ENCODE measurements around the gene KIF3A.

Gene KIF3A

DNA sequence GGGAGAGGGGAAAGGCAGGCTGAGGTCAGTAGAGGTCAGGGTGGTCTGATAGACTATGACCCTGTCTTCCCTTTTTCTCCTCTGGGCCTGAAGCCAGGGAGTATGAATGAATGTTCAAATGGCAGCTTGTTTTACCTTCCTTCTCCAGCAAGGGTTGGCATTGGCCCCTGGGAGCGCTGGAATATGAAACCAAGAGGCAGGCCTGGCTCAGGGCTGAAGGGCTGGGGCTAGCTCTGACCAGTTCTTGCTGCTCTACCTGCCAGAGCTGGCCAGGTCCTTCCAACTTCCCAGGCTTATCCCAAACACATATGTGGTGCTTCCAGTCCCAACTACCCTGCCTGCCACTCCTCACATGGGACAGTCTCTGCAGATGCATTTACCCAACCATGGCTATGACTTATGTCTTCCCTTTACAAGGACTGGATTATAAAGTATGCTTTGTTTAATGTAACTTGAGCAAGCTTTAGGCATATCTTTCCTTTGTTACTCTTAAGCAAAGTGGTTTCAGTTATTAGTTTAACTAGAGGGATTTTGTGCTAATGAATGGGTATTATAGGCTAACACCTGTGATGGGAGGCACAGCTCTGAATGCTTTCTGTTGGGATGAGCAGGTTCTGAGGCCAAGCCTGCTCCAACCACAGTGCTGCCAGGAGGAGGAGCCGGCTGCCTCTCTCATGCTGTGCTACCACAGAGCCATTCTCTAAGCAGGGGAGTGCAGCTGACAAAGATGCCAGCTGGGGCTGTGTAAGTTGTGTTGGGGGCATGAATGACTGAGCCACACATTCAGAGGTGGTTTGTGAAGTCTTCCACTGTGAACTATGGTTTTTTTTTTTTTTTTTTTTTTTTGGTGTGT lies 16.0 kb upstream of the KIF3A start:
- DNase-seq, result no peak

DNA sequence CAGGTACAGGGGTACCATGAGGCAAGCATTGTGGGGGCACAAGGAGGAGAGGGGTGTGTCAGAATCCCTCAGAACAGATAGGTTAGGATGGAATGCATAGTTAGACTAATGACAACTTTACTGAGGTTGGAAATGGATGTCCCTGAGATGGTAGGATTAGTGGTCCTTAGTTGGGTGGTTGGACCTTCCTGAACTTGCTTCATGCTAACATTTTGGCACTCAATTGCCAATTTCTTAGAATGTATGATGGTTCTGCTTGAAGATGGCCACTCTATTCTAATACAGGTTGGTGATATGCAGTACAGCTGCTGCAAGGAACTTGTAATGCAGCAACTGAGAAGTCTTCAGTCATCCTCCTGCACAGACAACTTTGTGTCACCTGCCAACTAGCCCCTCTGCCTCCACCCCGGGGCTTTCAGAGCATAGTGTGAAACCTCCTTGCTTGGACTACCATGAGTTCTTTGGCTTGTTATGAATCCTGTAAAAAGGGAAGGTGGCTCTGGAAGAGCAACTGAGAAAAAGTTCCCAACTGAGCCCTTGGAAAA lies 15.3 kb upstream of the KIF3A start:
- no peak for DNase-seq

DNA sequence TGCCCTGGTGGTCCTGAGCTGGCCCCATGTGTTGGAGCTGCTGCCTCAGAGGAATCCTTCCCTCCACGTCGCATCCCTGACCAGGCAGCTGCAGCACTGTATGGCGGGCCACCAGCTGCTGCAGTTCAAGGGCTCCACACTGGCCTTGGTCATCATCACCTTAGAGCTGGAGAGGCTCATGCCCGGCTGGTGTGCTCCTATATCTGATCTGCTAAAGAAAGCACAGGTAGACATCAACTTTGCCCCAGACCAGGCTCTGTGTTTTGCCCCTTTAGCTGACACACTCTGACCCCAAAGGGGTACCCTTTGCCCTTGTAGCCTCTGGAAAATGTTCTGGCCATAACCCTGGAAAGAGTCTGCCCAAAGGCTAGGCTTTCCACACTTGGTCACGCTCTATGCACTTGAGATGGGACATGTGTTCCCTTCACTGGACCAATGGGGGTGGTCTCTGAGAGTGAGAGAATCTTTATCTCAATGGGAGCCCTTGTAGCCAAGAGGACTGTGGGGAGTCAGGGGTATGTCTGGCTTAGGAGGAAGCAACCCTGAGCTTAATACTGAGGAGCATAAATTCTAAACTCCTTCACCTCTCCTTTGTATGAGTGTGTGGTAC lies 14.7 kb upstream of the KIF3A start:
- no peak for DNase-seq

DNA sequence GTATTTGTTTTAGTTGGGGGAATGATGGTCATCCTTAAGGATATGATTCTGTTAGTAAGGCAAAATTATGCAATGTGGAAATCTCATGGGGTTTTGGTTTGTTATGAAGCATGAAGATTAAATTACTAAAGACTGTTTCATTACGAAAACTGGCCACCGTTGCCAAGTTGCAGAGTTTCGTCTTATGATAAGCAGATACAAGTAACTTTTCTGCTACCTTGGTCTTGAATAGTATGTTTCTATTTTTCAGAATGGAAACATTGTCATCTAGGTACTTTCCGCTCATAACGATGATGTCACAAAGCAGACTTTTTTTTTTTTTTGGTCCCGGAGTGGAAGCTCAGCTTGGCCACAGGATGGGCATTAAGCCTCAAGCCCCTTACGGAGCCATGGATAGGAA lies 14.1 kb upstream of the KIF3A start:
- peak; percentile 32 to 66 (median 44) for DNase-seq

DNA sequence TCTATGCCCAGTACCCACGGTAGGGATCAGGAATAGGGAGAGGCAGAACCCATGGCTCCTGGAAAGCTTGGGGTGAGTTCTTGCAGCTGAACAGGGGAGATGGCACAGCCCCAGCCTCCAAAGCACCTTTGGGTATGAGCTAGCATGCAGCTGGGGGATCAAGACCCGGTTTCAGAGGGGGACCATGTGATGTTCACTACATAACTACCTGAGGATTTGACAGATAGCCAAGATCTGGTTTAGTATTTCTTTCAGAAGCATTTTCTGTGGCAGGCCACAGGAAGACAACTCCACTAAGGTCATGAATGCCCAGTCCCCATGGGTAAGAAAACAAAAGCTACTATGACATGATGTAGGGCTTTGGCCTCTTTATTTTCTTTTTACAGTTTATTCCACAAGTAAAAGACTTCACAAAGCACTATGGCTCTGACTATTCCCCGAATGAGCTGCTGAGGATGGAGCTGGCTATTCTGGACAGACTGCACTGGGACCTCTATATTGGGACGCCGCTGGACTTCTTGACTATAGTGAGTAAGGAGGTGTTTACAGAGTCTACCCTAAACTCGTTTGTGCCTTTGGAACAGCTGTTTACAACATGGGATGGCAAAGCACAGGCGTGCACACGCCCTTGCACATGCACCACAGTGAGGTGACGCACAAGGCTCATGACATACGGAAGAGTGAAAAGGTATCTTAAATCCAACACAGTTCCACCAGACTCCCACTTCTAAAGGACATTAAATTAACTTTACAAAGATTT lies 13.3 kb upstream of the KIF3A start:
- no peak for DNase-seq

DNA sequence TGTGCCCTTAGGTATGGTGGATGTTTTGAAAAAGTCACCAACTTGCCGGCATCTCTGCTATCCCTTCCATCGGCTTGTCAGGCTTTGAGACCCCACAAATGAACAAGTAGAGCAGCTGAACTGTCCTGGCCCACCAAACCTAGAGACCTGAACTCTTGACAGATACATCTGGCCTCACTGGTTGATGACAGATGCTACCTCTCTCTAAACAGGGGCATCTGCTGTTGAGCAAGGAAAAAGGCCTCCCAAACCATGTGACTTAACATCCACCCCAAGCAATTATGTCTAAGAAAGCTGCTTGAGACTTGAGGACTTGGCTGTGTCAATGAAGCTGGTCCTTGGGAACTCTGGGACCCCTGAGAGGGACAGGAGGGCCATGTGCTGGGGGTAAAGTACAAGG lies 12.2 kb upstream of the KIF3A start:
- no peak for DNase-seq

DNA sequence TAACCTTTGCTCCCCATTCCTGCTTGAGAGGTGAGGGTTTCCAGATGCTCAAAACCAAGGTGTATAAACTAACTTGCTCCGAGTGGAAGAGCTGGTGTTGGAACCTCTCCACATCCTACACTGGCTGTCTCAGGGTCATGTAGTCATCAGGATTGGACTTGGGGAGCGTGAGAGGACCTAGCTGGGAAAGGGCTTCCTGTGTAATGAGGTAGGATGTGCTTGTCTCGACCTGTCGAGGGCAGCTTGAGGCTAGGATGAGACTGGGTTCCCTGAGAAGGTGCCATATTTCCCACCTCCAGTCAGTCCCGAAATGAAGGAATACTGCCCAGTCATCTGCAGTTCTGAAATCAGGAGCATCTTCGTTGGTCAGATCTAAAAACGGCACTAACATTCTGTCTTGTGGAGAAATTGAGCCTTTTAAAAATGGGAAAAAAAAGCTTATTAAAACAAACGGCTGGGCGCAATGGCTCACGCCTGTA lies 11.2 kb upstream of the KIF3A start:
- DNase-seq, result no peak

DNA sequence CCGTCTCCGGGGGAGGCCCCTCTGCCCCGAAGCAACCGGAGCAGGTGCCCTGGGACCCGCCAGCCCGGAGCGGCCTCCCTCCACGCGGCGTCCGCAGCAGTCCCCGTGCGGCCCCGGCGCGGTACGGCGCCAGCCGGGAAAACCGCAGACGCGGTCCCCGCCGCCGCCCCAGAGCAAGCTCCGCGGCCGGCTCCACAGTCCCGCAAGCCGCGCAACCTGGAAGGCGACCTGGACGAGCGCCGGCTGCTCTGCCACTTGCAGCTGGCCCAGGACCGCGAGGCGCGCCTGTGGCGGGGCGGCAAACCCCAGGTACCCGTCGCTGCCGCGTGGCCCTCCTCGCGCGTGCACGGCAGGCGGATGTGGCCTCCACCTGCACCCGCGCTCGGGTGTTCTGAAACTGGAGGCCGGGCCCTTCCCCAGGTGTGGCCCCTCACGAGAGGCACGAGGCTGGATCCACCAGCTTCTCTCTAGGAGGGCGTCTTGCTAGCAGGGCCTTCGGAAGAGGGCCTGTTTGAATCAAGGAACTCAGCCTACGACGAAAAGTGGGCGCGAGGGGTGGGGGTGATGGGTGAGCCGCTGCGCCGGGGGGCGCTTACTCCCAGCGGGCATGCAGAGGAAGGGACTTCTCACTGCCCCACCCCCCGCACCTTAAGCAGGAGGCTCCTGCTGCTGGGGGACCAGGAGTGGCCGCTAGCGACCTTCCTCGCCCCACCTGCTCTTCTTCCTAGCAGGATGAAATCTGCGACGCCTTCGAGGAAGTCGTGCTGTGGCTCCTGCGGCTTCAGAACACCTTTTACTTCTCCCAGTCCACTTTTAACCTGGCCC lies 10.5 kb upstream of the KIF3A start:
- DNase-seq, result no peak

DNA sequence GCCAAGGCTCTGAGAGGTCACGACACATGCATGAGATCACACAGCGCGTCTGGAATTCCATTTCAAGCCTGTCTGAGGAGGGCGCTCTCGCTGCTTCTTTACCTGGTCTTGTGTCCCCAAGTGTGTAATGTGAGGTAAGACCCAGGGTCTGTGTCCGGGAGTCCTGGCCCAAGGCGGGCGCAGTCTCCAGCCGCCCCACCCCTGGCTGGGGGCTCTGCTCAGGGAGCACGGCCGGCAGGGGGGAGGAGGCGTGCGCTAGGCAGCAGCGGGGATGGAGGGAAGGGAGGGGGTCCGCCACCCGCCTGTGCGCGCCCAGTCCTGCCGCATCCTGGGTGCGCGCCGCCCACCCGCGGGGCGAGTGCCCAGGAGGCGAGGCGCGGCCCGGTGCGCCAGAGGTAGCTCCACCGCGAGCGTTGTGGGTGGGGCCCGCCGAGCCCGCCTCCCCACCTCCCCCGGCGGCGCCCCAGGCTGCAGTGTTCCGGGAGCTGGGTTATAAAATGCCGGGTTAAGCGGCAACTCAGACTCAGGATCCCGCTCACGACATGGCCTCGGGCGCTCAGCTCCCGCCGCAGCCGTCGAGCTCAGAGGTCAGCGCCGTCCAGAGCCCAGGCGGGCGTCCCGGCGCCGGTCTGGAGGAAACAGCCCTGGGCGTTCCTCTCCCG lies 9.7 kb upstream of the KIF3A start, which contains the start of gene CCNI2:
Gene CCNI2 (plus strand): TSS at position 473 of the 662 bp plus-strand sequence. CDS start 70 bp downstream, at position 543.
- peak in 2 of 3 donors; percentile 18 to 25 for DNase-seq

DNA sequence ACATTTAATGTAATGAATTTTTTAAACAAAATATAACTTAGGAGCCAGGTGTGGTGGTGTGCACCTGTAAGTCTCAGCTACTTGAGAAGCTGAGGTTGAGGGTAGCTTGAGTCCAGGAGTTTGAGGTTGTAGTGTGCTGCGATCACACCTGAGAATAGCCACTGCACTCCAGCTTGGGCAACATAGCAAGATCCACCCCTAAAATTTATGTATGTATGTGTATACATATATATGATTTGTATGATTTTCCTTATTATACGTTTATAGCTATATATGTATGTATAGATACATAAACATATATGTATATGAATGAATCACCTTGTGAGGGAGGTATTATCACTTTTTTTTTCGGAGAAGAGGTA lies 9.2 kb upstream of the KIF3A start:
- DNase-seq, result no peak

DNA sequence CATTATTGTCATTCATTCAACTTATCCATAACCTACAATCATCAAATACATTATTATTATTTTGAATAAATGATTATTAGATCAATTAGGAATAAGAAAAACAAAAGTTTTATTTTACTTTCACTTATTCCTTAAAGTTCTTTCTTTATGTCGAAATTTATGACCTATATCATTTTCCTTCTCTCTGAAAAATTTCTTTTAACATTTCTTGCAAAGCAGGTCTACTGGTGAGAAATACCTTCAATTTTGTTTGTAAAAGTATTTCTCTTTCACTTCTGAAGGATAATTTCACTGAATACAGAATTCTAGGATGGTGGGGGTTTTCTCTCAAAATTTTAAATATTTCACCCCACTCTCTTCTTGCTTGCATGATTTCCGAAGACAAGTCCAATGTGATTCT lies 7.3 kb upstream of the KIF3A start:
- DNase-seq, result no peak

DNA sequence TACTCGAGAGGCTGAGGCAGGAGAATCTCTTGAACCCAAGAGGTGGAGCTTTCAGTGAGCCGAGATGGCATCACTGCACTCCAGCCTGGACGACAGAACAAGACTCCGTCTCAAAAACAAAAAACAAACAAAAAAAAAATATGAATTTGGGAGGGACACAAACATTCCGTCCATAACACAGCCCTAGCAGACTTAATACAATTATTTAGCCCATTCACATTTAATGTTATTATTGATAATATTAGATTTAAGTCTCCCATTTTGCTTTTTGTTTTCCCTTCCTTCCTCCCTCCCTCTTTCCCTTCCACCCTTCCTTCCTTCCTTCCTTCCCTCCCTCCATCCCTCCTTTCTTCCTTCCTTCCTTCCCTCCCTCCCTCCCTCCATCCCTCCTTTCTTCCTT lies 5.3 kb upstream of the KIF3A start:
- DNase-seq, result no peak

DNA sequence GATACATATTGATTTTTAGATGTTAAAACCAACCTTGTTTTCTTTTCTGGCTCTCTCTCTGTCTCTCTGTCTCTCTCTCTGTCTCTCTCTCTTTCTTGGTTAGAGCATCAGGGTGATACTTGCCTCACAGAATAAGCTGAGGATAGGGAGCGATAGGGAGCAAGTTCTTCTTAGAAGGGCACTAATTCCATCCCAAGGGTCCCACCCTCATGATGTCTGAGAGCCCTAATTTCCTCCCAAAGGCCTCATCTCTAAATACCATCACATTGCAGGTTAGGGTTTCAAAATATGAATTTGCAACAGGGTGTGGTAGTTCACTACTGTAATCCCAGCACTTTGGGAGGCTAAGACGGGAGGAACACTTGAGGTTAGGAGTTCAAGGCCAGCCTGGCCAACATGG lies 4.8 kb upstream of the KIF3A start:
- no peak for DNase-seq

DNA sequence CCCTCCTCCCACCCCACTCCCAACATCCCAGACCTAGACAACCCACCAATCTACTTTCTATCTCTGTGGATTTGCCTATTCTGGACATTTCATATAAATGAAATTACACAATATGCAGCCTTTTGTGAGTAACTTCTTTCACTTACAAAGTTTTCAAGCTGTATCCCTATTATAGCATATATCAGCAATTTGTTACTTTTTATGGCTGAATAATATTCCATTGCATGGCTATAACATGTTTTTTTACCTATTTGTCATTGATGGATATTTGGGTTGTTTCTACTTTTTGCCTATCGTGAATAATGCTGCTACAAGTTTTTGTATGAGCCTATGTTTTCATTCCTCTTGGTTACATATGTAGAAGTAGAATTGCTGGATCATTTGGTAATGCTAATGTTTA lies 1.9 kb upstream of the KIF3A start:
- no peak for DNase-seq

DNA sequence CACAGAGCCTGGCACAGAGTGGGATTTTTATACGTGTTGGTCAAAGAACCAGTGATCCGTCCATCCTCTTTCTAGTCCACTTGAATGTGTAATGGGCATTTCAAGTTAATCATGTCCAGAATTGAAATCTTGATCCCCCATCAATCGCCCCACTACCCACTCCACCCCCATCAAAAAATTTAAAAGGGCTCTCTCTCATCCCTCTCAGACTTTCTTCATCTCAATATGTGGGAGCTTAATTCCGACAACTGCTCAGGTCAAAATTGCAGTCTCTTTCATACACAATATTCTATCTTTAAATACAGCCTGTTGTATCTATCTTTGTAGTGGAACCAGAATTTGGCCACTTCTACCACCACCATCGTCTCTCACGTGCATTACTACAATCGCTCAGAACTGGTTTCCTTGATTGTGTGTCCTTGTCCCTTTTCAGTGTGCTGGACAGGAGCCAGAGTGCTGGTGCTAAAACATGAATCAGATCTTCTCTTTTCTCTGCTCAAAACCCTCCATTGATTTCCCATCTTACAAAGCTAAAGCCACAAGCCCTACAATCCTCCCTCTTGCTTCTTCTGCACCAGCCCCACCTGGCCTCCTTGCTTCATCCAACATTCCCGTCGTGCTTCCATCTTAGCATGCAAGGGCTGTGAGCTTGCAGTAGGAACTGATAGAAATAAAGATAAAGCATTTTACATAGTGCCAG lies 786 bp upstream of the KIF3A start:
- DNase-seq, result no peak

DNA sequence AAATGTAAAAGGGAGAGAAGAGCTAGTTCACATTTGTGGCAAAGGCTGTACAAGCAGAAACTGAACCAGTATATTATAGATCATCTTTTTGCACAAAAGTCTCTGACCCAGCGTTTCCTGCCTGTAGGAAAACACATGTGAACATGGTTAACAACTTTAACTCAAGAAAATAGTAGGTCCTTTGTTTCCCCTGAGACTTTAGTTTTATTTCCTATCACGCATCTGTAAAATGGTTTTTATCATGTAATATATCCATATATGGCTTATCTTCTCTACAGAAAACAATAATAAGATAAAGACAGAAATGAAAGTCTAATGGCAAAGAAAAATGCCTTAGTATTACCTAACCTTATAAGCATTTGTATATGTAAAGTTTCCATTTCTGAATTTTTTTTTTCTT lies 2.7 kb downstream of the KIF3A start:
- no peak for DNase-seq

DNA sequence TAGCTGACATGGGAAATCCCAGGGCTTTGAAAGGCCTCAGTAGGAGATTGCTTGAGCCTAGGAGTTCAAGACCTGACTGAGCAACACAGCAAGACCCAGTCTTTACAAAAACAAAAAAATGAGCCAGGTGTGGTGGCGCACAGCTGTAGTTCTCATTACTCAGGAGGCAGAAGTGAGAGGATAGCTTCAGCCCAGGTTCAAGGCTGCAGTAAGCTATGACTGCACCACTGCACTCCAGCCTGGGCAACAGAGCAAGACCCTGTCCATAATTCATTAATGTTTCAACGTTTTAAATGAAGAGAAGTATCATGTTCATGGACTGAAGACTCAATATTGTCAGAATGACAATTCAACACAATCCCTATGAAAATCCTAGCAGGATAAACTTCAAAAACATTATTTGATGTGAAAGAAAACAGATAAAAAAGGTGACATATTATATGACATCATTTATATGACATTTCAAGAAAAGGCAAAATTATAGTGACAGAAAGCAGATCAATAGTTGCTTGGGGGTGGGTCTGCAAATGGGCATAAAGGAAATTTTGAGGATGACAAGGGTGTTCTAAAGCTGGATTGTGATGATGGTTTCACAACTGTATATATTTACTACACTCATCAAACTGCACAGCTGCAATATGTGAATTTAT lies 3.7 kb downstream of the KIF3A start:
- no peak for DNase-seq

DNA sequence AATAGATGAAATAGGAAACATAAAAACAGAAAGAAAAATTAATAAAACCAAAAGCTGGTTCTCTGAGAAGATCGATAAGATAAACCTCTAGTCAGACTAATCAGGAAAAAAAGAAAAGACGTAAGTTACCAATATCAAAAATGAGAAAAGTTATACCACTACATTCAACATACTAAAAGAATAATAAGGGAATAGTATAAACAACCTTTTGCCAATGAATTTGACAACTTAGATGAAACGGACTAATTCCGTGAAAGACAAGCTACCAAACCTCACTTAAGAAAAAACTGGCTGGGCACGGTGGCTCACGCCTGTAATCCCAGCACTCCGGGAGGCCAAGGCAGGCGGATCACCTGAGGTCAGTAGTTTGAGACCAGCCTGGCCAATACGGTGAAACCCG lies 7.5 kb downstream of the KIF3A start:
- DNase-seq, result no peak

DNA sequence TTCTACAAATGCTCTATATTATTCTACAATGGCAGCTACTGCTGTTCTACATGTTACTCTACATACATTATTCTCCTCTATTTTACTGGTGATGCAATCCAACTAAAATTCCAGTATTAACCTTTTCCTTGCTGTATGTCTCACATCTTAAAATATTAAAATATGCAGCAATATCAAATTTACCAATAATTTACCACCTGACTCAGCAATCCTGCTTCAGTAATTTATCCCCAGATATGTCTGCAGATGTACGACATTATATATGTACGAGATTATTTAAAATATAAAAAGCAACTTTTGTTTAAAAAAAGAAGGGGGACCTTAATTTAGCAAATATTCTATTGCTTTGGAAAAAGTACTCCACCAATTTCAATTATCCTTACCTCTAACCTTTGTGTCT lies 11.6 kb downstream of the KIF3A start:
- DNase-seq, result no peak

DNA sequence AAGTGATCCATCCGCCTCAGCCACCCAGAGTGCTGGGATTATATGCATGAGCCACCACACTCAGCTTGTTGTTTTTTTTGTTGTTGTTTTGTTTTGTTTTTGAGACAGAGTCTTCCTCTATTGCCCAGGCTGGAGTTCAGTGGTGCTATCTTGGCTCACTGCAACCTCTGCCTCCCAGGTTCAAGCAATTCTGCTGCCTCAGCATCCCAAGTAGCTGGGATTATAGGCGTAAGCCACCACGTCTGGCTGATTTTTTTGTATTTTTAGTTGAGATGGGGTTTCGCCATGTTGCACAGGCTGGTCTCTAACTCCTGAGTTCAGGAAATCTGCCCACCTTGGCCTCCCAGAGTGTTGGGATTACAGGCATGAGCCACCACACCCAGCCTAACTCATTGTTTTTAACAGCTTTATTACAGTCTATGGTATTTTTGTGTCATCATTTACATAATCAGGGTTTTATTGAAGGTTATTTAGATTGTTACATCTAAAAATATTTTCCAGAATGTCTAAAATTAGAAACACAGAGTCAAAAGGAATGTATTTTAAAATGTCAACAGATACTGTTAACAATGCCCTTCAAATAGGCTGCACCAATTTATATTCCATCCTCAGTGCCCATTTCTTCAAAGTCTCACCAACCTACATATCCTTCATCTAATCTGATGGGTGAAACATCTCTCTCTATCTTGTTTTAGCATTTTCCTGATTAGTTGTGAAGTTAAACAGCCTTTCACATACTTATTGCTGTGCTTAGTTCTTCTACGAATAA lies 18.6 kb downstream of the KIF3A start:
- DNase-seq, result no peak

All from suppressor macrophage treated with lipopolysaccharide for 1 hour (primary cell).